Natural killer cell (primary cell): ENCODE measurements around the gene ZNF587. TPM values are rescaled to one million over a fixed set of nuclear protein-coding genes. Genes with fewer than 3 reads are reported as not detected.
A peak's percentile ranks its signal among the peaks of the same experiment; 100 is the strongest.

ENCODE experiments used
- ATAC-seq, 3 donors: fragments of 150-1000 bp in 2 of 3; fragments of 200-7000 bp in 1 of 3; cut with Tn5 transposase; 1 replicate in 1 of 3; 2 replicates in 2 of 3; pipeline ENCODE4 v1.10.0; 2021; ENCODE audit warnings: mild to moderate bottlenecking in 2 of 3, moderate library complexity in 2 of 3
- DNase-seq, 2 donors: peaks; one replicate each; pipeline versions ENCODE4 v3.0.0 to v3.0.0-alpha.2; 2013 to 2021; ENCODE audit warnings: mixed read lengths in 1 of 2
- H3K27ac ChIP-seq: one replicate; pipeline ENCODE4 v1.5.1; 2013; ENCODE audit warnings: mild to moderate bottlenecking, low read length
- H3K27me3 ChIP-seq: one replicate; pipeline ENCODE4 v1.6.1; 2013; ENCODE audit warnings: low read length; ENCODE audit not compliant: control insufficient read depth, insufficient read depth
- H3K36me3 ChIP-seq: one replicate; pipeline ENCODE4 v1.6.1; 2013; ENCODE audit warnings: low read length; ENCODE audit not compliant: control insufficient read depth, insufficient read depth
- H3K4me1 ChIP-seq: one replicate; pipeline ENCODE4 v1.6.1; 2013; ENCODE audit warnings: low read length; ENCODE audit not compliant: control insufficient read depth, insufficient read depth
- H3K4me3 ChIP-seq: one replicate; pipeline ENCODE4 v1.5.1; 2013; ENCODE audit warnings: low read length
- H3K9me3 ChIP-seq: one replicate; pipeline ENCODE4 v1.6.1; 2013; ENCODE audit warnings: low read length; ENCODE audit not compliant: control insufficient read depth, insufficient read depth
- H3K27ac Mint-ChIP-seq, 2 donors: one replicate each; pipeline ENCODE4 v1.8.0; 2022; ENCODE audit warnings: mild to moderate bottlenecking in 2 of 2, mixed read lengths in 2 of 2, moderate library complexity in 1 of 2
- H3K27me3 Mint-ChIP-seq, 2 donors: one replicate each; pipeline ENCODE4 v1.8.0; 2022; ENCODE audit warnings: low read depth in 2 of 2, mixed read lengths in 2 of 2
- H3K36me3 Mint-ChIP-seq: one replicate; pipeline ENCODE4 v1.8.0; 2022; ENCODE audit warnings: mixed read lengths
- H3K4me1 Mint-ChIP-seq, 2 donors: one replicate each; pipeline ENCODE4 v1.8.0; 2022; ENCODE audit warnings: mixed read lengths in 2 of 2
- H3K4me3 Mint-ChIP-seq: one replicate; pipeline ENCODE4 v1.8.0; 2022; ENCODE audit warnings: mild to moderate bottlenecking, moderate library complexity, mixed read lengths
- H3K9me3 Mint-ChIP-seq, 2 donors: one replicate each; pipeline ENCODE4 v1.8.0; 2022; ENCODE audit warnings: mixed read lengths in 2 of 2
- WGBS: methylation state at CpG from one replicate; pipeline ENCODE4 v1.1.7; 2013; ENCODE audit warnings: missing lambda C conversion rate; ENCODE audit not compliant: insufficient coverage; 5-methylcytosine and 5-hydroxymethylcytosine counted together
- intact Hi-C: fragments of 100-400 bp; cut with micrococcal nuclease; formaldehyde crosslinking; loops from one replicate; pipeline ENCODE4 v1.14.2; 2022
- total RNA-seq, 4 donors: library from RNA; stranded (reverse); fragments of 120-200 nt in 1 of 4; gene quantifications; one replicate each; pipeline versions ENCODE4 v1.2.3 to v1.2.4, GENCODE V29; 2013 to 2022
- TF ChIP-seq, protein P1 (sequence below): fragments of 200-600 bp; IDR thresholded peaks from one replicate; pipeline ENCODE4 v1.8.0; 2022; ENCODE audit warnings: antibody characterized with exemption

The ZNF587 gene
- total RNA-seq, 3 donors from 2014 or later (not counting 1 experiment from before 2014, with no cell fraction given) = 54.9 to 58.9 (median 55.1) TPM

GRCh38 chr19:57815247-57816075, 34.2 kb upstream of the ZNF587 start:
- Mint-ChIP-seq H3K4me1 (peaks cover 32 to 33% of the 10 kb centered on the region in 2 donors), H3K36me3 (no peaks in the 10 kb centered on the region), H3K4me3 (peak overlapping the region; percentile 97), H3K9me3 (no peaks in the 10 kb centered on the region), H3K27me3 (no peaks in the 10 kb centered on the region), H3K27ac (peak overlapping the region; percentile 93 to 97)
- 92% methylated on average over 17 of the region's 17 CpGs for WGBS
- H3K27ac ChIP-seq = peak overlapping the region; percentile 70
- peak overlapping the region; percentile 95 for H3K4me3 ChIP-seq
- DNase-seq (no peak), ATAC-seq (no peak)
- intact Hi-C loops = no loop called here
- TF ChIP-seq, protein P1, sequence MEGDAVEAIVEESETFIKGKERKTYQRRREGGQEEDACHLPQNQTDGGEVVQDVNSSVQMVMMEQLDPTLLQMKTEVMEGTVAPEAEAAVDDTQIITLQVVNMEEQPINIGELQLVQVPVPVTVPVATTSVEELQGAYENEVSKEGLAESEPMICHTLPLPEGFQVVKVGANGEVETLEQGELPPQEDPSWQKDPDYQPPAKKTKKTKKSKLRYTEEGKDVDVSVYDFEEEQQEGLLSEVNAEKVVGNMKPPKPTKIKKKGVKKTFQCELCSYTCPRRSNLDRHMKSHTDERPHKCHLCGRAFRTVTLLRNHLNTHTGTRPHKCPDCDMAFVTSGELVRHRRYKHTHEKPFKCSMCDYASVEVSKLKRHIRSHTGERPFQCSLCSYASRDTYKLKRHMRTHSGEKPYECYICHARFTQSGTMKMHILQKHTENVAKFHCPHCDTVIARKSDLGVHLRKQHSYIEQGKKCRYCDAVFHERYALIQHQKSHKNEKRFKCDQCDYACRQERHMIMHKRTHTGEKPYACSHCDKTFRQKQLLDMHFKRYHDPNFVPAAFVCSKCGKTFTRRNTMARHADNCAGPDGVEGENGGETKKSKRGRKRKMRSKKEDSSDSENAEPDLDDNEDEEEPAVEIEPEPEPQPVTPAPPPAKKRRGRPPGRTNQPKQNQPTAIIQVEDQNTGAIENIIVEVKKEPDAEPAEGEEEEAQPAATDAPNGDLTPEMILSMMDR = no peak
- H3K4me1 ChIP-seq = peaks cover 30% of the 10 kb centered on the region
- H3K27me3 ChIP-seq = no peaks in the 10 kb centered on the region
- H3K9me3 ChIP-seq = no peaks in the 10 kb centered on the region
- H3K36me3 ChIP-seq = no peaks in the 10 kb centered on the region

GRCh38 chr19:57816652-57817051, 33.0 kb upstream of the ZNF587 start:
- TF ChIP-seq, protein P1 = no peak
- H3K27me3 ChIP-seq = no peaks in the 10 kb centered on the region
- peaks cover 35% of the 10 kb centered on the region for H3K4me1 ChIP-seq
- Mint-ChIP-seq H3K27me3 (no peaks in the 10 kb centered on the region), H3K9me3 (no peaks in the 10 kb centered on the region), H3K4me1 (peaks cover 40 to 42% of the 10 kb centered on the region in 2 donors), H3K36me3 (no peaks in the 10 kb centered on the region), H3K27ac (no peak overlapping the region), H3K4me3 (no peak overlapping the region)
- no peaks in the 10 kb centered on the region for H3K9me3 ChIP-seq
- no peak overlapping the region for H3K4me3 ChIP-seq
- 92% methylated on average over 7 of the region's 7 CpGs for WGBS
- no peaks in the 10 kb centered on the region for H3K36me3 ChIP-seq
- DNase-seq (no peak), ATAC-seq (no peak)
- intact Hi-C loops = no loop called here
- H3K27ac ChIP-seq = no peak overlapping the region

DNA sequence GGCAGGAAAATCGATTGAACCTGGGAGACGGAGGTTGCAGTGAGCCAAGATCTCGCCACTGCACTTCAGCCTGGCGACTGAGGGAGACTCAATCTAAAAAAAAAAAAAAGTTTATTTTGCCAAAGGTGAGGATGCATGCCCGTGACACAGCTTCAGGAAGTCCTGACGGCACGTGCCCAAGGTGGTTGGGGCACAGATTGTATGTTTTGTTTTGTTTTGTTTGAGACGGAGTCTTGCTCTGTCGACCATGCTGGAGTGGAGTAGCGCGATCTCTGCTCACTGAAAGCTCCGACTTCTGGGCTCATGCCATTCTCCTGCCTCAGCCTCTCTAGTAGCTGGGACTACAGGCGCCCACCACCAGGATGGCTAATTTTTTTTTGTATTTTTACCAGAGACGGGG, 31.7 kb upstream of the ZNF587 start:
- H3K27me3 Mint-ChIP-seq = no peaks in the 10 kb centered on the region
- intact Hi-C loops = loop anchor here (2.0 kb wide), 1 partner anchor 31 kb away; the partner anchor contains the start of gene ZNF587
- TF ChIP-seq, protein P1 = no peak

More for the DNA sequence above, 31.7 kb upstream of the ZNF587 start:
- H3K9me3 Mint-ChIP-seq = no peaks in the 10 kb centered on the region
- no peak overlapping the region for H3K4me3 ChIP-seq
- H3K4me1 Mint-ChIP-seq = peaks cover 45 to 47% of the 10 kb centered on the region in 2 donors
- no peak overlapping the region for H3K27ac Mint-ChIP-seq
- H3K36me3 ChIP-seq = no peaks in the 10 kb centered on the region
- no peaks in the 10 kb centered on the region for H3K27me3 ChIP-seq
- H3K4me1 ChIP-seq = peaks cover 31% of the 10 kb centered on the region
- no peak overlapping the region for H3K27ac ChIP-seq
- H3K36me3 Mint-ChIP-seq = no peaks in the 10 kb centered on the region
- H3K4me3 Mint-ChIP-seq = peak overlapping the region; percentile 61
- ATAC-seq (no peak), DNase-seq (no peak)
- 97% methylated on average over 14 of the region's 14 CpGs for WGBS
- no peaks in the 10 kb centered on the region for H3K9me3 ChIP-seq
